MCF 10A (cell line): ENCODE data around the gene PLXNB3. TPM values are rescaled to one million over a fixed set of nuclear protein-coding genes. Genes with fewer than 3 reads are reported as not detected.

Experiments
- BruUV-seq: library from RNA; stranded (reverse); fragments of 400-500 nt; replicated peaks from 2 replicates; lab custom pipeline; 2021; lab: Mats Ljungman, UMichigan
- CTCF ChIA-PET: fragments of 300-600 bp; sonication (Branson Sonifier 250); formaldehyde crosslinking; extraction: SDS; loops from one replicate; lab custom pipeline; 2021; ENCODE audit warnings: antibody characterized with exemption, inconsistent platforms; lab: Yijun Ruan, JAX
- POLR2A ChIA-PET: fragments of 300-600, 350-650 bp; sonication (Branson Sonifier 250); formaldehyde crosslinking; extraction: SDS; loops from one replicate; lab custom pipeline; 2020; ENCODE audit warnings: antibody characterized with exemption, inconsistent platforms; lab: Yijun Ruan, JAX
- DNase-seq: peaks from one replicate; pipeline ENCODE4 v3.0.0-alpha.2; 2018; ENCODE audit not compliant: unreplicated experiment
- H3K27ac Mint-ChIP-seq: one replicate; pipeline ENCODE4 v1.8.0; 2022; ENCODE audit warnings: mild to moderate bottlenecking, low read depth, mixed read lengths; ENCODE audit not compliant: unreplicated experiment
- H3K27me3 Mint-ChIP-seq: one replicate; pipeline ENCODE4 v1.8.0; 2022; ENCODE audit warnings: mixed read lengths; ENCODE audit not compliant: insufficient read depth, unreplicated experiment
- H3K36me3 Mint-ChIP-seq: one replicate; pipeline ENCODE4 v1.8.0; 2022; ENCODE audit warnings: mild to moderate bottlenecking, moderate library complexity, mixed read lengths; ENCODE audit not compliant: insufficient read depth, unreplicated experiment
- H3K4me1 Mint-ChIP-seq: one replicate; pipeline ENCODE4 v1.8.0; 2022; ENCODE audit warnings: mixed read lengths; ENCODE audit not compliant: insufficient read depth, unreplicated experiment
- H3K4me3 Mint-ChIP-seq: one replicate; pipeline ENCODE4 v1.8.0; 2022; ENCODE audit warnings: mild to moderate bottlenecking, moderate library complexity, mixed read lengths; ENCODE audit not compliant: unreplicated experiment
- H3K9me3 Mint-ChIP-seq: one replicate; pipeline ENCODE4 v1.8.0; 2022; ENCODE audit warnings: mixed read lengths; ENCODE audit not compliant: unreplicated experiment
- intact Hi-C: fragments of 100-400 bp; cut with micrococcal nuclease; formaldehyde crosslinking; loops from 2 replicates; pipeline ENCODE4 v1.14.1; 2022
- total RNA-seq: library from RNA; stranded (reverse); gene quantifications from 2 replicates; pipeline ENCODE4 v1.2.3, GENCODE V29; 2022
- TF ChIP-seq, protein P1 (sequence below): fragments of 200-600 bp; IDR thresholded peaks from one replicate; pipeline ENCODE4 v1.8.0; 2022; ENCODE audit warnings: antibody characterized with exemption, mild to moderate bottlenecking; ENCODE audit not compliant: unreplicated experiment

The PLXNB3 gene
- total RNA-seq, 1 experiment from 2014 or later, result 7.2 TPM

DNA sequence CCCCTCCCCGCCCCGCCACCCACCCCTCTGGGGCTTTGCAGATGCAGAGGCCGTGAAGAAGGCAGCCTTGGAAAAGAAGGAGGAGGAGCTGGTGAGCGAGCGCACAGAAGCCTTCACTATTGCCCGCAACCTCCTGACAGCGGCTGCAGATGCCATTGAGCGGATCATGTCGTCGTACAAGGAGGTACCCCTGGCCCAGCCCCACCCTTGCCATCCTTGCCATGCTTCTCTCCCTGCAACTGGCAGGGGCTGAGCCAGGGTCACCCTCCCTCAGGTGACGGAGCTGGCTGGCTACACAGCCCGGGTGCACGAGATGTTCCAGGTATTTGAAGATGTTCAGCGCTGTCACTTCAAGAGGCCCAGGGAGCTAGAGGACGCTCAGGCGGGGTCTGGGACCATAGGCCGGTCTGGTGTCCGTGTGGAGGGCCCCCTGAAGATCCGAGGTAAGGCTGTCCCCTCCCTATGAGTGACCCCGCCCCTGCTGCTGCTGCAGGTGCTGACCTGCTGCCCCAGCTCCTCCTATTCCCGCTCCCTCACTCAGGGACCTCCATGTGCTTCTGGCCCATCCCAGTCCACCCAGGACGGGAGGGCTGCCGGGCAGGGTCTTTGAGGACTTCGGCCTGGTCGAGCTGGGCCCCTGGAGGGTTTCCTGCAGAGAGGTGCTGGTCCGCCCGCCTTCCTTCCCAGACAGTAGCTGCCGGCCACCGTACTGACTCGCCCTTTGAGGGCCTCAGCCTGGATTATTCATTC, 27.8 kb upstream of the PLXNB3 start:
- POLR2A ChIA-PET, result no interaction called here
- Mint-ChIP-seq H3K27me3 (no peaks in the 10 kb centered on the region), H3K4me1 (peaks cover 8% of the 10 kb centered on the region), H3K4me3 (no peak overlapping the region), H3K27ac (no peak overlapping the region), H3K9me3 (peaks cover 7% of the 10 kb centered on the region), H3K36me3 (no peaks in the 10 kb centered on the region)
- TF ChIP-seq, protein P1, sequence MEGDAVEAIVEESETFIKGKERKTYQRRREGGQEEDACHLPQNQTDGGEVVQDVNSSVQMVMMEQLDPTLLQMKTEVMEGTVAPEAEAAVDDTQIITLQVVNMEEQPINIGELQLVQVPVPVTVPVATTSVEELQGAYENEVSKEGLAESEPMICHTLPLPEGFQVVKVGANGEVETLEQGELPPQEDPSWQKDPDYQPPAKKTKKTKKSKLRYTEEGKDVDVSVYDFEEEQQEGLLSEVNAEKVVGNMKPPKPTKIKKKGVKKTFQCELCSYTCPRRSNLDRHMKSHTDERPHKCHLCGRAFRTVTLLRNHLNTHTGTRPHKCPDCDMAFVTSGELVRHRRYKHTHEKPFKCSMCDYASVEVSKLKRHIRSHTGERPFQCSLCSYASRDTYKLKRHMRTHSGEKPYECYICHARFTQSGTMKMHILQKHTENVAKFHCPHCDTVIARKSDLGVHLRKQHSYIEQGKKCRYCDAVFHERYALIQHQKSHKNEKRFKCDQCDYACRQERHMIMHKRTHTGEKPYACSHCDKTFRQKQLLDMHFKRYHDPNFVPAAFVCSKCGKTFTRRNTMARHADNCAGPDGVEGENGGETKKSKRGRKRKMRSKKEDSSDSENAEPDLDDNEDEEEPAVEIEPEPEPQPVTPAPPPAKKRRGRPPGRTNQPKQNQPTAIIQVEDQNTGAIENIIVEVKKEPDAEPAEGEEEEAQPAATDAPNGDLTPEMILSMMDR, result no peak
- no TSS peak for BruUV-seq
- no peak for DNase-seq
- CTCF ChIA-PET, result interaction anchor here (0.6 to 1.0 kb wide), 2 partner anchors 9 to 12 kb away, joined by 3 read pairs; no protein-coding TSS in a partner anchor
- intact Hi-C loops, result no loop called here

DNA sequence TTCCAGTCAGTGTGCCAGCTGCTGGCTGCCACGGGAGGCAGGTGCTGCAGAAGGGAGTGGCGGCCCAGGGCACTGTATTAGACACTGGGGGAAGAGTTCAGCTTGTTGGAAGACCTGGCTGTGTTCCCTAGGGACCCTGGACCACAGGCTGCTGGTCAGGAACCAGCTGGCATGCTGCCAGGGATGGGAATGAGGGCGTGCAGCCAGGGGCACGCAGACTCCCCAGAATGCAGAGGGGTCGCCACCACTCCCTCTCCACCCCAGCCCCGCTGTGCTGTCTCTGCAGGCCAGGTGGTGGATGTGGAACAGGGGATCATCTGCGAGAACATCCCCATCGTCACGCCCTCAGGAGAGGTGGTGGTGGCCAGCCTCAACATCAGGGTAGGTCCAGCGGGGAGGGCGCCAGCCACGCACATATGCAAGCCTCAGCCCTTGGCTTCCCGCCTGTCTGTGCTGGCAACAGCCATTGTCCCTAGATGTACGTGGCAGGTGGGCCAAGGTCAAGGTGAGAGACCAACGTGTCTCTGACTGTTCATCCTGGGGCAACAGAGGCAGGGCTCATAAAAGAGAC, 27.1 kb upstream of the PLXNB3 start:
- H3K27ac Mint-ChIP-seq, result no peak overlapping the region
- intact Hi-C loops, result no loop called here
- ChIA-PET CTCF (interaction anchor here (0.7 kb wide), 1 partner anchor 803 kb away, joined by 4 read pairs; no protein-coding TSS in a partner anchor), POLR2A (no interaction called here)
- peaks cover under 1% of the 10 kb centered on the region for H3K4me1 Mint-ChIP-seq
- H3K4me3 Mint-ChIP-seq, result no peak overlapping the region
- H3K9me3 Mint-ChIP-seq, result peaks cover 7% of the 10 kb centered on the region
- no peak for DNase-seq
- no peaks in the 10 kb centered on the region for H3K27me3 Mint-ChIP-seq
- no TSS peak for BruUV-seq
- H3K36me3 Mint-ChIP-seq, result no peaks in the 10 kb centered on the region
- TF ChIP-seq, protein P1, result no peak

DNA sequence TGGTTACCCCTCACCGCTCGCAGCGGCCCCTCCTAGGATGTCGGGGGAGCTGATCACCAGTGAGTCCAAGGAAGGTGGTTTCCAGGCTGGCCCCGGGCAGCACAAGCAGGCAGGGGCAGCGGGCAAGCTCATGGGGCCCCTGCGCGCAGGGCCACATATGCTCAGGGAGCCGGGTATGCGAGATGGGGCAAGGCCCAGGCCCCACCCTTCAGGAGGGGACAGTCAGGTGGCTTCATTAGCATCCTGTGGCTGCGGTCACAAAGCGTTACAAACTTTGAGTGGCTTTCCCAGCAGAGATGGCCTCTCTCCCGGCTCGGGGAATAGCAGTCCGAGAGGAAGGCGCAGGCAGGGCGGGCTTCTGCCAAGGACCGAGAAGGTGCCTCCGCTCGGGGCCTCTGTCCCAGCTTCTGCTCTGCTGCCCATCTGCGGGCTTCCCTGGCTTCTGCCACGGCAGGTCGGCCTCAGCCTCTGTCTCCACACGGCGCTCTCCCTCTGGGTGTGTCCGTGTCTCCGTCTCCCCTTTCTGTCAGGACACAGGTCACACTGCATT, 25.9 kb upstream of the PLXNB3 start:
- no peaks in the 10 kb centered on the region for H3K27me3 Mint-ChIP-seq
- no TSS peak for BruUV-seq
- no peak overlapping the region for H3K4me3 Mint-ChIP-seq
- H3K4me1 Mint-ChIP-seq, result no peaks in the 10 kb centered on the region
- TF ChIP-seq, protein P1, result no peak
- no peak overlapping the region for H3K27ac Mint-ChIP-seq
- ChIA-PET POLR2A (no interaction called here), CTCF (interaction anchor here (0.7 kb wide), 1 partner anchor 804 kb away, joined by 4 read pairs; no protein-coding TSS in a partner anchor)
- H3K36me3 Mint-ChIP-seq, result no peaks in the 10 kb centered on the region
- intact Hi-C loops, result no loop called here
- no peak for DNase-seq
- H3K9me3 Mint-ChIP-seq, result peaks cover 7% of the 10 kb centered on the region
